ENCODE data around the gene CAMTA1.

CAMTA1 gene

DNA sequence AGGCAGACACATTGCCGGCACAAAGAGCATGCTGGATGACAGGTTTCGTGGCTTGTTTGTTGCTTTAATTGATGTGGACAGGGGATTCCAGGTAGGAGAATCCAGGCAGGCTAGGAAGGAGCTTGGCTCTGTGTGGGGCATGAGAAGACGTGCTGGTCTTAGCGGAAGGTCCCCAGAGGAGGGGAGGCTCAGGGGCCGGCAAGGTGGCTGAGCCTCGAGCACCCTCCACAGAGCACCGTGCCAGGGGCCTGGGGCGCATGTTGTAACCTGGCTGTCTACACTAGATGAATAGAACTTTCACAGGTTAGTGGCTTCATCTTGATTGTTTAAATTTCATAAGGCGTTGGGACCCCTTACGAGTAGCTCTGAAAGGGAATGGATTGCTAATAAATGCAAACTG is 223.1 kb downstream of the CAMTA1 start:
- no peaks in the 10 kb centered on the region for H3K79me2 ChIP-seq (ENCODE audit: low read length)
- no peaks in the 10 kb centered on the region for H3K4me1 ChIP-seq (ENCODE audit: low read length)
- DNase-seq: no peak
- no peaks in the 10 kb centered on the region for H3K9me2 ChIP-seq (replicated peaks; ENCODE audit: insufficient read depth, low read length)
- H3K4me2 ChIP-seq (ENCODE audit: low read depth, low read length): no peak overlapping the region
- H2AFZ ChIP-seq (ENCODE audit: low read length): no peak overlapping the region
- no peak overlapping the region for H3K9ac ChIP-seq (ENCODE audit: low read length)
- no peaks in the 10 kb centered on the region for H3F3A ChIP-seq (ENCODE audit: insufficient read depth, low read length)
- TF ChIP-seq, protein P1, sequence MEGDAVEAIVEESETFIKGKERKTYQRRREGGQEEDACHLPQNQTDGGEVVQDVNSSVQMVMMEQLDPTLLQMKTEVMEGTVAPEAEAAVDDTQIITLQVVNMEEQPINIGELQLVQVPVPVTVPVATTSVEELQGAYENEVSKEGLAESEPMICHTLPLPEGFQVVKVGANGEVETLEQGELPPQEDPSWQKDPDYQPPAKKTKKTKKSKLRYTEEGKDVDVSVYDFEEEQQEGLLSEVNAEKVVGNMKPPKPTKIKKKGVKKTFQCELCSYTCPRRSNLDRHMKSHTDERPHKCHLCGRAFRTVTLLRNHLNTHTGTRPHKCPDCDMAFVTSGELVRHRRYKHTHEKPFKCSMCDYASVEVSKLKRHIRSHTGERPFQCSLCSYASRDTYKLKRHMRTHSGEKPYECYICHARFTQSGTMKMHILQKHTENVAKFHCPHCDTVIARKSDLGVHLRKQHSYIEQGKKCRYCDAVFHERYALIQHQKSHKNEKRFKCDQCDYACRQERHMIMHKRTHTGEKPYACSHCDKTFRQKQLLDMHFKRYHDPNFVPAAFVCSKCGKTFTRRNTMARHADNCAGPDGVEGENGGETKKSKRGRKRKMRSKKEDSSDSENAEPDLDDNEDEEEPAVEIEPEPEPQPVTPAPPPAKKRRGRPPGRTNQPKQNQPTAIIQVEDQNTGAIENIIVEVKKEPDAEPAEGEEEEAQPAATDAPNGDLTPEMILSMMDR (IDR thresholded peaks at IDR 0.05; ENCODE audit: low read length): no peak
- TF ChIP-seq EZH2phosphoT487 (IDR thresholded peaks at IDR 0.05; ENCODE audit: low read length): no peak
- TF ChIP-seq EZH2 (optimal IDR thresholded peaks at IDR 0.05; ENCODE audit: low read depth, low read length): no peak
- no peaks in the 10 kb centered on the region for H3K36me3 ChIP-seq (replicated peaks; ENCODE audit: insufficient read depth, low read length)
- no peaks in the 10 kb centered on the region for H3K9me3 ChIP-seq (replicated peaks; ENCODE audit: insufficient read depth, low read length)
- no peak overlapping the region for H3K4me3 ChIP-seq (ENCODE audit: low read length)
- peaks cover 77% of the 10 kb centered on the region for H3K27me3 ChIP-seq (replicated peaks; ENCODE audit: insufficient read depth, low read length)
- no peak overlapping the region for H3K27ac ChIP-seq (ENCODE audit: low read length)
- H4K20me1 ChIP-seq (ENCODE audit: insufficient read depth, low read length): no peaks in the 10 kb centered on the region

DNA sequence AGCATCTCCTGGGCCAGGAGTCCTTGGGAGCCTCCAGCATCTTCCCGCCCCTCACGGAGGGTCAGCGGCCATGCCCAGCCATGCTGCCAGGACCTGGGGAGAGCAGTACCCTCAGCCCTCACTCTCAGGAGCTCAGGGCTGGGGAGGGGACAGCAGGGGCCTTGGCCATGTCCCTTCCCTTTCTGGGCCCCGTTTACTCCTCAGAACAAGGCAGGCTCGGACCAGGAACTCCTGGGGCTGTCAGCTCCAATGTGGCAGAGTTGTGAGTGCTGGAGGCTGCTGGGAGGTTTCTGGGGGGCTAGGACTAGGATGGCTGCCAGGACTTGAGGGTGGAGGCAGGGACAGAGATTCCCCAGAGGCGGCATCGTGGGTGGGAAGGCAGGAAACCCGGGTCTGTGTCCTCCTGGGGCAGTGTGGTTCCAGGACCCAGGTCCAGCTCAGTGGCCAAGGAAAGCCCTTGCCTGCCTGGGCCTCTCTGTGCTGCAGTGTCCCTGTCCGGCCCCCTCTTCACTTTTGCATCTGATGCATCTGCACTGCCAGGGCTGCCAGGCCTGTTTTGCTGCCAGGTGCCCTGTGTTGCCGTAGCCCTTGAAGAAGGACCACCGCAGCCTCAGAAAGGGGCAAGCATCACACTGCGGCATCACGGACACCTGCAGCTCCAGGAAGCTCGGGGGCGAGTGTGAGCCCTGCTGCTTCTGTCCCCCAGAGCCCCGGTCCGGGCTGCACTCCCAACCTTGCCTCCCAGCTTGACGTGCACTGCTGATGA is 223.9 kb downstream of the CAMTA1 start:
- no peaks in the 10 kb centered on the region for H3K9me3 ChIP-seq (replicated peaks; ENCODE audit: insufficient read depth, low read length)

DNA sequence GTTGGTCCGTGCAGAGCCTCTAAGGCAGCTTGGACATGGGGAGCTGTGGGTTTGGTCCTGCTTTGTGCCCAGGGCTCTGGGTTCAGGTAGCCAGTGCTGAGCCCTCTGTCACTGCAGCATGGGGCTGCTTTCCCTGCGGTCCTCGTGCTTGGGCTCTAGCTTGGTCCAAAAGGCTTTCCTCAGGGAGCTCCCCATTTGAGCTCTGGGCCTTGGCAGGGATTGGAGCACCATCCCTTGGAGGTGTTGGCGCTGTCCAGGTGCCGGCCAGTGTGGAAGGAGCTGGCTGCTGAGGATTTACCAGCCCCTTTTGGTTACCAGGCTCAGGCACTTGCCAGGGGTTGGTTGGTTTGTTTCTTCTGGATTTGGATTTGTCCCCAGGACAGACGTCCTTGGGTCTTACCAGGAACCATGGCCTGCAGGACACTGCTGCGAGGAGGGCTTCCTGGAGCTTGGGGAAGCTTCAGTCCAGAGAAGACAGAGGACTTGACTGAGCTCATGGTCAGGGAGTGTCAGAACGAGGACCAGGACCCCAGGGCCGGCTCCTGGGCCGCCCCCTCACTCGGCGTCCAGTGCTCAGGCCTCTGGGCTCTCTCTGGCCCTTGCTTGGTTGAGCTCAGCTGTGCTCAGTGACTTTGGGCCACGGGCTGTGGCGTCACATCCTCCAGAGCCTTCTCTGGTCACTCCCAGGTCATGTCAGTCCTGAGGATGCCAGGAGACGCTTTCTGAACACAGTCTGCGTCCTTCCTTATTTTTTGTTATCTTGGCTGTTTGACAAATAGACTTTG is 224.7 kb downstream of the CAMTA1 start:
- 0 out of 2 replicates have a peak, but pooled peaks cover 8% of the 10 kb centered on the region for H3K4me1 ChIP-seq (ENCODE audit: low read length)
- no peaks in the 10 kb centered on the region for H4K20me1 ChIP-seq (ENCODE audit: insufficient read depth, low read length)
- no peaks in the 10 kb centered on the region for H3K9me2 ChIP-seq (replicated peaks; ENCODE audit: insufficient read depth, low read length)
- no peak overlapping the region for H3K4me3 ChIP-seq (ENCODE audit: low read length)
- H2AFZ ChIP-seq (ENCODE audit: low read length): no peak overlapping the region
- H3K36me3 ChIP-seq (replicated peaks; ENCODE audit: insufficient read depth, low read length): no peaks in the 10 kb centered on the region
- peaks cover 69% of the 10 kb centered on the region for H3K27me3 ChIP-seq (replicated peaks; ENCODE audit: insufficient read depth, low read length)
- H3K9me3 ChIP-seq (replicated peaks; ENCODE audit: insufficient read depth, low read length): no peaks in the 10 kb centered on the region
- H3K4me2 ChIP-seq (ENCODE audit: low read depth, low read length): no peak overlapping the region
- no peaks in the 10 kb centered on the region for H3F3A ChIP-seq (ENCODE audit: insufficient read depth, low read length)
- no peaks in the 10 kb centered on the region for H3K79me2 ChIP-seq (ENCODE audit: low read length)
- H3K9ac ChIP-seq (ENCODE audit: low read length): no peak overlapping the region
- H3K27ac ChIP-seq (ENCODE audit: low read length): no peak overlapping the region
- no peak for TF ChIP-seq EZH2 (optimal IDR thresholded peaks at IDR 0.05; ENCODE audit: low read depth, low read length)
- TF ChIP-seq EZH2phosphoT487 (IDR thresholded peaks at IDR 0.05; ENCODE audit: low read length): no peak
- TF ChIP-seq, protein P1 (IDR thresholded peaks at IDR 0.05; ENCODE audit: low read length): no peak
- no peak for DNase-seq

More for the DNA sequence above, 223.9 kb downstream of the CAMTA1 start:
- H4K20me1 ChIP-seq (ENCODE audit: insufficient read depth, low read length): no peaks in the 10 kb centered on the region
- H3K4me2 ChIP-seq (ENCODE audit: low read depth, low read length): no peak overlapping the region
- H3K9ac ChIP-seq (ENCODE audit: low read length): no peak overlapping the region
- H3K79me2 ChIP-seq (ENCODE audit: low read length): no peaks in the 10 kb centered on the region
- no peak overlapping the region for H2AFZ ChIP-seq (ENCODE audit: low read length)
- H3F3A ChIP-seq (ENCODE audit: insufficient read depth, low read length): no peaks in the 10 kb centered on the region
- H3K9me2 ChIP-seq (replicated peaks; ENCODE audit: insufficient read depth, low read length): no peaks in the 10 kb centered on the region
- no peak for TF ChIP-seq EZH2 (optimal IDR thresholded peaks at IDR 0.05; ENCODE audit: low read depth, low read length)
- TF ChIP-seq EZH2phosphoT487 (IDR thresholded peaks at IDR 0.05; ENCODE audit: low read length): no peak
- TF ChIP-seq, protein P1 (IDR thresholded peaks at IDR 0.05; ENCODE audit: low read length): no peak
- H3K4me3 ChIP-seq (ENCODE audit: low read length): no peak overlapping the region
- H3K4me1 ChIP-seq (ENCODE audit: low read length): 0 out of 2 replicates have a peak, but pooled peaks cover 3% of the 10 kb centered on the region
- no peak for DNase-seq
- H3K27me3 ChIP-seq (replicated peaks; ENCODE audit: insufficient read depth, low read length): peaks cover 71% of the 10 kb centered on the region
- no peaks in the 10 kb centered on the region for H3K36me3 ChIP-seq (replicated peaks; ENCODE audit: insufficient read depth, low read length)
- H3K27ac ChIP-seq (ENCODE audit: low read length): no peak overlapping the region
